H1 (cell line): ENCODE data around the gene RFX6.

Experiments
- CTCF ChIP-seq, 3 experiments: IDR thresholded peaks; 1 replicate in 2 of 3; 2 replicates in 1 of 3; pipeline versions ENCODE4 v1.5.1 to v1.6.1; 2011; ENCODE audit warnings: low read length in 3 of 3, mild to moderate bottlenecking in 3 of 3, inconsistent platforms in 2 of 3, low read depth in 1 of 3, moderate library complexity in 1 of 3; ENCODE audit not compliant: insufficient read depth in 1 of 3; ENCODE audit errors: control extremely low read depth in 1 of 3
- FOSL1 ChIP-seq: IDR thresholded peaks from 2 replicates; pipeline ENCODE4 v1.6.1; 2011; ENCODE audit warnings: mild to moderate bottlenecking, low read depth, low read length, moderate library complexity; ENCODE audit not compliant: insufficient read depth
- HDAC2 ChIP-seq, 2 experiments: fragments of 300-600 bp in 1 of 2; sonication (generic) in 1 of 2; IDR thresholded peaks; 2 replicates each; pipeline ENCODE4 v1.6.1; 2011 to 2012; ENCODE audit warnings: low read depth in 2 of 2, low read length in 2 of 2, mild to moderate bottlenecking in 2 of 2, moderate library complexity in 2 of 2, borderline replicate concordance in 1 of 2, inconsistent platforms in 1 of 2
- KDM1A ChIP-seq: fragments of 200-600, 300-600 bp; sonication (generic); IDR thresholded peaks from 2 replicates; pipeline ENCODE4 v1.7.1; 2016; ENCODE audit warnings: mild to moderate bottlenecking, low read length, borderline replicate concordance
- MAX ChIP-seq: IDR thresholded peaks from 2 replicates; pipeline ENCODE4 v1.6.1; 2012; ENCODE audit warnings: inconsistent platforms
- POLR2A ChIP-seq, 2 experiments: IDR thresholded peaks; 1 replicate in 1 of 2; 2 replicates in 1 of 2; pipeline ENCODE4 v1.6.1; 2011; ENCODE audit warnings: low read depth in 2 of 2, low read length in 2 of 2, mild to moderate bottlenecking in 2 of 2; ENCODE audit errors: control extremely low read depth in 1 of 2
- RAD21 ChIP-seq, 2 experiments: IDR thresholded peaks in 1 of 2; conservative IDR thresholded peaks in 1 of 2; 2 replicates each; pipeline ENCODE4 v1.6.1; 2011; ENCODE audit warnings: low read depth in 2 of 2, low read length in 2 of 2, improper control_type of control experiment in 1 of 2, inconsistent platforms in 1 of 2, mild to moderate bottlenecking in 1 of 2, moderate library complexity in 1 of 2
- RNF2 ChIP-seq: fragments of 200-900, 300-1000 bp; sonication (generic); IDR thresholded peaks from 2 replicates; pipeline ENCODE4 v1.7.1; 2016; ENCODE audit warnings: borderline replicate concordance, low read depth, mild to moderate bottlenecking, antibody characterized with exemption, low read length; ENCODE audit not compliant: poor library complexity, severe bottlenecking; ENCODE audit errors: missing control alignments
- SP1 ChIP-seq: IDR thresholded peaks from 2 replicates; pipeline ENCODE4 v1.6.1; 2011; ENCODE audit warnings: low read depth, low read length
- SP4 ChIP-seq: IDR thresholded peaks from 2 replicates; pipeline ENCODE4 v1.6.1; 2012; ENCODE audit warnings: low read length, inconsistent platforms
- TAF1 ChIP-seq: IDR thresholded peaks from 2 replicates; pipeline ENCODE4 v1.6.1; 2011; ENCODE audit warnings: mild to moderate bottlenecking, low read depth, low read length
- YY1 ChIP-seq: IDR thresholded peaks from 2 replicates; pipeline ENCODE4 v1.6.1; 2011; ENCODE audit warnings: low read depth, mild to moderate bottlenecking, low read length
- ZNF274 ChIP-seq: IDR thresholded peaks from 2 replicates; pipeline ENCODE4 v1.7.0; 2012; ENCODE audit warnings: low read length, borderline replicate concordance; ENCODE audit errors: extremely low read depth
- TF ChIP-seq, protein P1 (sequence below): IDR thresholded peaks from 2 replicates; pipeline ENCODE4 v1.6.1; 2011; ENCODE audit warnings: low read length, improper control_type of control experiment

DNA sequence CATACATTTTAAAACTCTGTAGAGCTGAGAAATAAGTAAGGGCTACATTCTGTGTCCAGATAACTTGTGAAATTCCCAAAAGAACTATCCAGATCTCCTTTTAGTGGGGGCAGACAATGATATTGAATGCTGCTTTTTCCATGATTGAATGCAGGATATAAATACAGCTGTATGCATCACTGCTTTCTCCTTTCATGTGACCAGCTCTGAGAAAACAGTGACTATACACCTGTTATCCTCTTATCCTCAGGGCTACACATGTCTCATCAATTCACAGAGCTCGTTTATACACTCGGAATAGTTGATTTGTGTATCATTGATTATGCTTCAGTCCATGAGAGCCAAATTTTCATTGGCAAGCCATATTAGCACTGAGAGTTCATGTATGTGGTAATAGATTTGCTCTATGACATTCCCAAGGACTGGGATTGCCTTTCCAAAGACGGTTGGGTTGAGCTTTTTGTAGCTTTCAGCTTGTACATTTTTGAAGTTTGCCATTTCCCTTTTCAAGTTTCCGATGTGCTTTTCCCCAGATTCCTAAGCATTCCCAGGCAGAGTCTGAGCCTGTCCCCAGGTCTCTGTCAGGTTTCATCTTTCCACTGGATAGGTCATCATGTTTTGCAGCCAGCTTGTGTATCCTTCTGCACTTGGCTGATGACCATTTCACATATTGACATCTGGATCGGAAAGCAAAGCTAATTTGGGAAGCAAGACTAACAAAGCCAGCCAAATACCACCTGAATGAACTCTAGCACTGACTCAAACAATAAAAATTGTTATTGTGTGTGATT lies 97.7 kb downstream of the RFX6 start:
- no peak for TF ChIP-seq HDAC2 (IDR thresholded peaks at IDR 0.05; ENCODE audit: borderline replicate concordance in 1 of 2, low read depth in 2 of 2, low read length in 2 of 2)
- TF ChIP-seq POLR2A (IDR thresholded peaks at IDR 0.05; ENCODE audit: control extremely low read depth in 1 of 2, low read depth in 2 of 2, low read length in 2 of 2): no peak
- TF ChIP-seq MAX: no peak
- no peak for TF ChIP-seq CTCF (IDR thresholded peaks at IDR 0.05; ENCODE audit: control extremely low read depth in 1 of 3, insufficient read depth in 1 of 3, low read depth in 1 of 3, low read length in 3 of 3)
- no peak for TF ChIP-seq FOSL1
- no peak for TF ChIP-seq SP1
- TF ChIP-seq RAD21 (IDR thresholded peaks at IDR 0.05 in 1 of 2, conservative IDR thresholded peaks at IDR 0.05 in 1 of 2; ENCODE audit: low read depth in 2 of 2, low read length in 2 of 2): no peak
- no peak for TF ChIP-seq YY1
- TF ChIP-seq TAF1: no peak
- TF ChIP-seq RNF2: no peak
- no peak for TF ChIP-seq KDM1A
- no peak for TF ChIP-seq ZNF274
- TF ChIP-seq, protein P1, sequence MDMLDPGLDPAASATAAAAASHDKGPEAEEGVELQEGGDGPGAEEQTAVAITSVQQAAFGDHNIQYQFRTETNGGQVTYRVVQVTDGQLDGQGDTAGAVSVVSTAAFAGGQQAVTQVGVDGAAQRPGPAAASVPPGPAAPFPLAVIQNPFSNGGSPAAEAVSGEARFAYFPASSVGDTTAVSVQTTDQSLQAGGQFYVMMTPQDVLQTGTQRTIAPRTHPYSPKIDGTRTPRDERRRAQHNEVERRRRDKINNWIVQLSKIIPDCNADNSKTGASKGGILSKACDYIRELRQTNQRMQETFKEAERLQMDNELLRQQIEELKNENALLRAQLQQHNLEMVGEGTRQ: no peak
- no peak for TF ChIP-seq SP4
